Mesothelial cell of epicardium (in vitro differentiated cells): ENCODE data around the gene HDAC4. TPM values are rescaled to one million over a fixed set of nuclear protein-coding genes. Genes with fewer than 3 reads are reported as not detected.
A peak's percentile ranks its signal among the peaks of the same experiment; 100 is the strongest.

Experiments used
- DNase-seq, 2 experiments: peaks; one replicate each; pipeline ENCODE4 v3.0.0; 2021; ENCODE audit warnings: low spot score in 2 of 2; ENCODE audit not compliant: unreplicated experiment in 2 of 2
- H3K27ac Mint-ChIP-seq: 2 replicates; pipeline ENCODE4 v1.8.0; 2021; ENCODE audit warnings: mixed read lengths
- H3K27me3 Mint-ChIP-seq: 2 replicates; pipeline ENCODE4 v1.8.0; 2021; ENCODE audit warnings: low read depth, mixed read lengths
- H3K36me3 Mint-ChIP-seq: 2 replicates; pipeline ENCODE4 v1.8.0; 2021; ENCODE audit warnings: mixed read lengths
- H3K4me1 Mint-ChIP-seq: 2 replicates; pipeline ENCODE4 v1.8.0; 2021; ENCODE audit warnings: mixed read lengths
- H3K4me3 Mint-ChIP-seq: 2 replicates; pipeline ENCODE4 v1.8.0; 2021; ENCODE audit warnings: mild to moderate bottlenecking, moderate library complexity, mixed read lengths
- H3K9me3 Mint-ChIP-seq: 2 replicates; pipeline ENCODE4 v1.8.0; 2021; ENCODE audit warnings: mixed read lengths
- total RNA-seq: library from RNA; stranded (reverse); gene quantifications from 3 replicates; pipeline ENCODE4 v1.2.1, GENCODE V29; 2021
- TF ChIP-seq, protein P1 (sequence below): fragments of 200-600 bp; sonication (generic); IDR thresholded peaks from one replicate; pipeline ENCODE4 v1.5.0; 2021; ENCODE audit warnings: antibody characterized with exemption; ENCODE audit not compliant: unreplicated experiment

The HDAC4 gene
- total RNA-seq, 1 donor from 2014 or later = 59.2 TPM

GRCh38 chr2:239054921-239055320, 345.9 kb downstream of the HDAC4 start:
- Mint-ChIP-seq H3K27ac (no peak overlapping the region), H3K4me3 (no peak overlapping the region), H3K27me3 (no peaks in the 10 kb centered on the region), H3K36me3 (peaks cover 31% of the 10 kb centered on the region), H3K9me3 (no peaks in the 10 kb centered on the region), H3K4me1 (no peaks in the 10 kb centered on the region)
- TF ChIP-seq, protein P1, sequence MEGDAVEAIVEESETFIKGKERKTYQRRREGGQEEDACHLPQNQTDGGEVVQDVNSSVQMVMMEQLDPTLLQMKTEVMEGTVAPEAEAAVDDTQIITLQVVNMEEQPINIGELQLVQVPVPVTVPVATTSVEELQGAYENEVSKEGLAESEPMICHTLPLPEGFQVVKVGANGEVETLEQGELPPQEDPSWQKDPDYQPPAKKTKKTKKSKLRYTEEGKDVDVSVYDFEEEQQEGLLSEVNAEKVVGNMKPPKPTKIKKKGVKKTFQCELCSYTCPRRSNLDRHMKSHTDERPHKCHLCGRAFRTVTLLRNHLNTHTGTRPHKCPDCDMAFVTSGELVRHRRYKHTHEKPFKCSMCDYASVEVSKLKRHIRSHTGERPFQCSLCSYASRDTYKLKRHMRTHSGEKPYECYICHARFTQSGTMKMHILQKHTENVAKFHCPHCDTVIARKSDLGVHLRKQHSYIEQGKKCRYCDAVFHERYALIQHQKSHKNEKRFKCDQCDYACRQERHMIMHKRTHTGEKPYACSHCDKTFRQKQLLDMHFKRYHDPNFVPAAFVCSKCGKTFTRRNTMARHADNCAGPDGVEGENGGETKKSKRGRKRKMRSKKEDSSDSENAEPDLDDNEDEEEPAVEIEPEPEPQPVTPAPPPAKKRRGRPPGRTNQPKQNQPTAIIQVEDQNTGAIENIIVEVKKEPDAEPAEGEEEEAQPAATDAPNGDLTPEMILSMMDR = no peak
- DNase-seq = no peak

DNA sequence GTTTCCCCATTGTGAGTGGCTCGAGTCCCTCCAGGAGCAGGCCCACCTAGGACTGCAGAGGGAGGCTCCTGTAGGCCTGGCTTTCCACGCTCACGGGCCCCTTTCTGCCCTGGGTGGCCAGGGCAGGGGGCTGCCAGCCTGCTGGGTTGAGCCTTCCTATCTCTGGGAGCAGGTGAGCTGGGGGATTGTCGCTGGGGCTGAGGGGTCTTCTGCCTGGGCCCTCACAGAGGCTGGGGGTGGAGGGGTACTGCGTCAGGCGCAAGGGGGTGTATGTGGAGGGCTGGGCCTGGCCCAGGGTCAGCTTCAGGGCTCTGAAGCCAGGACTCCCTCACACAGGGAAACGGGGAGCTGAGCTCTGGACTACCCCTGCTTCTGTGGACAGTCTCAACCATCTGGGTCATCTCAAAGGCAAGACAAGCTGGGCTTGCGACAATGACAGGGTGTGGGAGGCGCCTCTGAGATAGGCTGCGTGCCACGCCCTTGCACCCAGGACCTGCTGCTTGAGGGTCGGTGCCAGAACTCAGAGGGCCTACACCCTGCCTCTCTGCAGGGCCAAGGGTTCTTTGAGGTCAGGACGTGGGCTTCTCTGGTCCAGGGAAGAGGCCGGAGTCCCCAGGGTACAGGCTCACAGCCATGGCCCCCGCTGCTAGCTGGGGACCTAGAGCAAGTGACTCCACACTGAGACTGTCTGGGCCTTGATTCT, 346.9 kb downstream of the HDAC4 start:
- Mint-ChIP-seq H3K27ac (no peak overlapping the region), H3K4me1 (no peaks in the 10 kb centered on the region), H3K9me3 (no peaks in the 10 kb centered on the region), H3K36me3 (peaks cover 31% of the 10 kb centered on the region), H3K4me3 (no peak overlapping the region), H3K27me3 (no peaks in the 10 kb centered on the region)
- no peak for DNase-seq
- TF ChIP-seq, protein P1 = no peak

- TF ChIP-seq, protein P1 = no peak
- H3K9me3 Mint-ChIP-seq = no peaks in the 10 kb centered on the region
- DNase-seq = no peak
- H3K36me3 Mint-ChIP-seq = peaks cover 34% of the 10 kb centered on the region
- no peaks in the 10 kb centered on the region for H3K27me3 Mint-ChIP-seq
- peaks cover 1% of the 10 kb centered on the region for H3K4me1 Mint-ChIP-seq
- H3K4me3 Mint-ChIP-seq = no peak overlapping the region
- peak overlapping the region; percentile 43 for H3K27ac Mint-ChIP-seq
These were observed 347.8 kb downstream of the HDAC4 start for GRCh38 chr2:239052798-239053665.

GRCh38 chr2:239051891-239052445, 348.9 kb downstream of the HDAC4 start:
- H3K4me3 Mint-ChIP-seq = no peak overlapping the region
- no peaks in the 10 kb centered on the region for H3K9me3 Mint-ChIP-seq
- H3K36me3 Mint-ChIP-seq = peaks cover 37% of the 10 kb centered on the region

GRCh38 chr2:239050252-239050649, 350.6 kb downstream of the HDAC4 start:
- H3K27ac Mint-ChIP-seq = no peak overlapping the region
- no peak overlapping the region for H3K4me3 Mint-ChIP-seq
- TF ChIP-seq, protein P1 = no peak
- DNase-seq = no peak
- no peaks in the 10 kb centered on the region for H3K27me3 Mint-ChIP-seq
- no peaks in the 10 kb centered on the region for H3K9me3 Mint-ChIP-seq
- peaks cover 6% of the 10 kb centered on the region for H3K4me1 Mint-ChIP-seq
- H3K36me3 Mint-ChIP-seq = peaks cover 36% of the 10 kb centered on the region

More at GRCh38 chr2:239051891-239052445, 348.9 kb downstream of the HDAC4 start:
- Mint-ChIP-seq H3K4me1 (peaks cover 1% of the 10 kb centered on the region), H3K27ac (no peak overlapping the region), H3K27me3 (no peaks in the 10 kb centered on the region)
- DNase-seq = no peak
- TF ChIP-seq, protein P1 = no peak
